GM10266 (cell line): ENCODE data around the gene PPP2R5B.
"Not testable (repeated sequence)": the region's sequence is repeated elsewhere in the genome, so short reads cannot be mapped to it uniquely, and the experiment has no call there.

ENCODE experiments used
- DNase-seq: peaks from one replicate; pipeline ENCODE4 v3.0.0; 2012; ENCODE audit errors: extremely low spot score
- TF ChIP-seq, protein P1 (sequence below): IDR thresholded peaks from 2 replicates; pipeline ENCODE4 v1.5.1; 2012; ENCODE audit warnings: mild to moderate bottlenecking, low read depth; ENCODE audit not compliant: control insufficient read depth, insufficient read depth; ENCODE audit errors: missing control alignments

Gene PPP2R5B

GRCh38 chr11:64967375-64967774 lies 42.9 kb downstream of the PPP2R5B start:
- TF ChIP-seq, protein P1, sequence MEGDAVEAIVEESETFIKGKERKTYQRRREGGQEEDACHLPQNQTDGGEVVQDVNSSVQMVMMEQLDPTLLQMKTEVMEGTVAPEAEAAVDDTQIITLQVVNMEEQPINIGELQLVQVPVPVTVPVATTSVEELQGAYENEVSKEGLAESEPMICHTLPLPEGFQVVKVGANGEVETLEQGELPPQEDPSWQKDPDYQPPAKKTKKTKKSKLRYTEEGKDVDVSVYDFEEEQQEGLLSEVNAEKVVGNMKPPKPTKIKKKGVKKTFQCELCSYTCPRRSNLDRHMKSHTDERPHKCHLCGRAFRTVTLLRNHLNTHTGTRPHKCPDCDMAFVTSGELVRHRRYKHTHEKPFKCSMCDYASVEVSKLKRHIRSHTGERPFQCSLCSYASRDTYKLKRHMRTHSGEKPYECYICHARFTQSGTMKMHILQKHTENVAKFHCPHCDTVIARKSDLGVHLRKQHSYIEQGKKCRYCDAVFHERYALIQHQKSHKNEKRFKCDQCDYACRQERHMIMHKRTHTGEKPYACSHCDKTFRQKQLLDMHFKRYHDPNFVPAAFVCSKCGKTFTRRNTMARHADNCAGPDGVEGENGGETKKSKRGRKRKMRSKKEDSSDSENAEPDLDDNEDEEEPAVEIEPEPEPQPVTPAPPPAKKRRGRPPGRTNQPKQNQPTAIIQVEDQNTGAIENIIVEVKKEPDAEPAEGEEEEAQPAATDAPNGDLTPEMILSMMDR: no peak
- no peak for DNase-seq

DNA sequence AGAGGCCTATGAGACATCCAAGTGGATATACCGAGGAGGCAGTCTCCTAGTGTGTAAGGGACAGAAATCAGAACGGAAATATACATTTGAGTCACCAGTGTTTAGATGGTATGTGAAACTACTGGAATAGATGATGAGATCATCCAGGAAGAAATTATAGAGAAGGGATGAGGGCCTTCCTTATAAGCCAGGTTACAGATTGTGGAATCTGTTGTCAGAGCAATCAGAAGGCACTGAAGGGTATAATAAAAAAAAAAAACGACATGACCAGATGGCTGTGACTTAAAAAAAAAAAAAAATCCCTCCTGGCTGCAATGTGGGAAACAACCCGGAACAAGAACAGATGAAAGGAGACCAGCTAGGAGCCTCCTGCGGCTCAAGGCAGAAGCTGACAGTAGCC lies 44.7 kb downstream of the PPP2R5B start:
- TF ChIP-seq, protein P1: no peak
- no peak for DNase-seq

DNA sequence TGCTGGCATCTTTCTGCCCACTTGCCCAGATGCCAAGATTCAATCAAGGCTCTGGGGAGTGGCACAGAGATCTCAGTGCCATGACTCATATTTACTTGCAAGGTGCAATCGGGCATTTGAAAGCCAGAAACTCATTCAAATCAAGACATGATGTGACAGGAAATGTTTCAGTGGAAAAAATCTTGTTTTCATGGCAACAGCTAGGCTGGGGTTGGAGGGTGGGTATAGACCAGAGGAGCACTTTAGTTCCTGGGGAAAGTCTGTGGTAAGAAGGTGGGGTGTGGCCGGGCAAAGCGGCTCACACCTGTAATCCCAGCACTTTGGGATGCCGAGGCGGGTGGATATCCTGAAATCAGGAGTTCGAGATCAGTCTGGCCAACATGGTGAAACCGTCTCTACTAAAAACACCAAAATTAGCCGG lies 46.3 kb downstream of the PPP2R5B start:
- TF ChIP-seq, protein P1: no peak
- DNase-seq: no peak

DNA sequence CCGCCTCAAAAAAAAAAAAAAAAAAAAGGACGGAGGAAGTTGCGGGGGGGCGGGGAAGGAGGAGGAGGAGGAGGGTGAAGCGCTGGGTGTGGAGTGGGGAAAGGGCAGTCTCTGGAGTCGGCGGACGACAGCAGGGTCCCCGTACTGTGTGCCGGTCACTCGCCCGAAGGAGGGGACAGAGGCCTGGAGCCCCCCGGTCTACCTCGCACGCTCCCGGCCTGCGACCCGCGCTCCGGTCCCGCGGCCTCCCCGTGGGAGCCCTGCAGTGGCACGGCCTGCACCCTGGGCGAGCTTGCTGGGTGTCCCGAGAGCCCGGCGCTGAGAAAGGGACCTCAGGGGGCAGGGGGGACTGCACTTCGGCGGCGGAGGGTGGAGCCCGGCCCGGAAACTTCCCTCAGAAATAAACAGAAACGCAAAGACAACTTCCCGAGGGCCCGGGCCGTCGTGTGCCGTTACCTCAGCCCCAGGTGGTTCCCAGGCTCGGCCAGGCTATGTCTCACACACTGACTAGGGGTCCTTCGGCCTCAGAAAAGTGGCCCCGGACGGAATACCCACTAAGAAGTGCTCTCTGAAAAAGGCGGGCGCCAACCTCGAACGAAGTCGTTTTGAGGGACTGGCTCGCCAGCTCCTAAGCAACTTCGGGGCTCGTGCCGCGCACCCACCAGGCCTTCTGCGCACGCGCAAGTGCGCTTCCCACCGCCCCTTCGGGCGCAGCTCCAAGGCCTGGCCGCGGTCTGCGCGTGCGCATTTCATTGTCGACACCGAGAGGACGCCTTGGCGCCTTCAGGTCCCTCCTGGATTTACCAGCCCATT lies 47.1 kb downstream of the PPP2R5B start, which contains the start of gene MAJIN:
TSS of gene MAJIN (minus strand) at position 688 of the 813 bp plus-strand sequence. CDS start 12,703 bp downstream, outside the sequence.
- DNase-seq: peak; percentile 74
- TF ChIP-seq, protein P1: no peak

DNA sequence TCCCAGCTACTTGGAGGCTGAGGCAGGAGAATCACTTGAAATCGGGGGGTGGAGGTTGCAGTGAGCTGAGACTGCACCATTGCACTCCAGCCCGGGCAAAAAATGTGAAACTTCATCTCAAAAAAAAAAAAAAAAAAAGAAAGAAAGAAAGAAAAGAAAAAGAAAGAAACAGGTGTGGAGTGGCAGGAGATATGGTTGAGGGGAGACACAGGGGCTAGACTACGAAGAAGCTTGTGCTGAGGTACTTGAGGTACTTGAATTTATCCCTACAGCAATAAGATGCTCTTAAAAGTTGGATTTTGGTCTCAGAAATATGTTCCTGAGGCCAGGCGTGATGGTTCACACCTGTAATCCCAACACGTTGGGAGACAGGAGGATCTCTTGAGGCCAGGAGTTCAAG lies 49.6 kb downstream of the PPP2R5B start:
- TF ChIP-seq, protein P1: no peak
- no peak for DNase-seq

- TF ChIP-seq, protein P1: no peak
- no peak for DNase-seq
Measured at GRCh38 chr11:64976651-64977050, 52.2 kb downstream of the PPP2R5B start.

GRCh38 chr11:64983339-64983738 lies 58.9 kb downstream of the PPP2R5B start:
- not testable (repeated sequence) for DNase-seq
